Natural killer cell (primary cell): ENCODE measurements around the gene OR13C4. TPM values are rescaled to one million over a fixed set of nuclear protein-coding genes. Genes with fewer than 3 reads are reported as not detected.

Experiments used
- ATAC-seq, 3 donors: fragments of 150-1000 bp in 2 of 3; fragments of 200-7000 bp in 1 of 3; cut with Tn5 transposase; 1 replicate in 1 of 3; 2 replicates in 2 of 3; pipeline ENCODE4 v1.10.0; 2021; ENCODE audit warnings: mild to moderate bottlenecking in 2 of 3, moderate library complexity in 2 of 3
- DNase-seq, 2 donors: peaks; one replicate each; pipeline versions ENCODE4 v3.0.0 to v3.0.0-alpha.2; 2013 to 2021; ENCODE audit warnings: mixed read lengths in 1 of 2
- H3K27ac ChIP-seq: one replicate; pipeline ENCODE4 v1.5.1; 2013; ENCODE audit warnings: mild to moderate bottlenecking, low read length
- H3K27me3 ChIP-seq: one replicate; pipeline ENCODE4 v1.6.1; 2013; ENCODE audit warnings: low read length; ENCODE audit not compliant: control insufficient read depth, insufficient read depth
- H3K36me3 ChIP-seq: one replicate; pipeline ENCODE4 v1.6.1; 2013; ENCODE audit warnings: low read length; ENCODE audit not compliant: control insufficient read depth, insufficient read depth
- H3K4me1 ChIP-seq: one replicate; pipeline ENCODE4 v1.6.1; 2013; ENCODE audit warnings: low read length; ENCODE audit not compliant: control insufficient read depth, insufficient read depth
- H3K4me3 ChIP-seq: one replicate; pipeline ENCODE4 v1.5.1; 2013; ENCODE audit warnings: low read length
- H3K9me3 ChIP-seq: one replicate; pipeline ENCODE4 v1.6.1; 2013; ENCODE audit warnings: low read length; ENCODE audit not compliant: control insufficient read depth, insufficient read depth
- H3K27ac Mint-ChIP-seq, 2 donors: one replicate each; pipeline ENCODE4 v1.8.0; 2022; ENCODE audit warnings: mild to moderate bottlenecking in 2 of 2, mixed read lengths in 2 of 2, moderate library complexity in 1 of 2
- H3K27me3 Mint-ChIP-seq, 2 donors: one replicate each; pipeline ENCODE4 v1.8.0; 2022; ENCODE audit warnings: low read depth in 2 of 2, mixed read lengths in 2 of 2
- H3K36me3 Mint-ChIP-seq: one replicate; pipeline ENCODE4 v1.8.0; 2022; ENCODE audit warnings: mixed read lengths
- H3K4me1 Mint-ChIP-seq, 2 donors: one replicate each; pipeline ENCODE4 v1.8.0; 2022; ENCODE audit warnings: mixed read lengths in 2 of 2
- H3K4me3 Mint-ChIP-seq: one replicate; pipeline ENCODE4 v1.8.0; 2022; ENCODE audit warnings: mild to moderate bottlenecking, moderate library complexity, mixed read lengths
- H3K9me3 Mint-ChIP-seq, 2 donors: one replicate each; pipeline ENCODE4 v1.8.0; 2022; ENCODE audit warnings: mixed read lengths in 2 of 2
- CTCF ChIP-seq: fragments of 200-600 bp; IDR thresholded peaks from one replicate; pipeline ENCODE4 v1.8.0; 2022; ENCODE audit warnings: antibody characterized with exemption
- WGBS: methylation state at CpG from one replicate; pipeline ENCODE4 v1.1.7; 2013; ENCODE audit warnings: missing lambda C conversion rate; ENCODE audit not compliant: insufficient coverage; 5-methylcytosine and 5-hydroxymethylcytosine counted together
- intact Hi-C: fragments of 100-400 bp; cut with micrococcal nuclease; formaldehyde crosslinking; loops from one replicate; pipeline ENCODE4 v1.14.2; 2022
- total RNA-seq, 4 donors: library from RNA; stranded (reverse); fragments of 120-200 nt in 1 of 4; gene quantifications; one replicate each; pipeline versions ENCODE4 v1.2.3 to v1.2.4, GENCODE V29; 2013 to 2022

OR13C4 gene
- total RNA-seq, 3 donors from 2014 or later (not counting 1 experiment from before 2014, with no cell fraction given), result not detected

- Mint-ChIP-seq H3K9me3 (peaks cover 5 to 10% of the 10 kb centered on the region in 2 donors), H3K4me1 (no peaks in the 10 kb centered on the region), H3K36me3 (no peaks in the 10 kb centered on the region), H3K27ac (no peak overlapping the region), H3K4me3 (no peak overlapping the region), H3K27me3 (no peaks in the 10 kb centered on the region)
- Histone ChIP-seq H3K9me3 (no peaks in the 10 kb centered on the region), H3K4me3 (no peak overlapping the region), H3K36me3 (no peaks in the 10 kb centered on the region), H3K27ac (no peak overlapping the region), H3K4me1 (no peaks in the 10 kb centered on the region), H3K27me3 (no peaks in the 10 kb centered on the region)
- intact Hi-C loops, result no loop called here
- DNase-seq (no peak), ATAC-seq (no peak)
- TF ChIP-seq CTCF, result no peak
- WGBS, result 74% methylated on average over 5 of the region's 5 CpGs
Observed at GRCh38 chr9:104514901-104515300, 12.1 kb downstream of the OR13C4 start.

DNA sequence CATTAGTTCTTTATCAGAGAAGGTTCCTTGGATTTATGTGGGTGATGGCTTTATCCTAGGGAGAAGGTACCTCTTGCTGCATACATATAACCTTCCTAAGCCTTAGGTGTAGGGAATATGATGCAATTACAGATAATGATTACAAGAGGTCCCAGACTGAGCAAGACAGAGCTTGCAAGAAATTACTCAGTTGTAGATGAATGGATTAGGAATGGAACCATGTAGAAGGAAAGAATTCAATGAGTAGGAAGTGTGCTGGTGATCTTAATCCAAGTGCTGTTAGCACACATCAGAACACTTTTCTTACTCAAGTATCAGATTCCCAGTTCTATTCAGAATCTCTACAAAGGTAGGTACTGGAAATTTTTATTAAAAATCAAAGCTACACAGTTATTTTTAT lies 20.4 kb downstream of the OR13C4 start:
- intact Hi-C loops, result no loop called here
- no peaks in the 10 kb centered on the region for H3K4me1 Mint-ChIP-seq
- H3K9me3 Mint-ChIP-seq, result peaks cover 2 to 9% of the 10 kb centered on the region in 2 donors
- H3K4me1 ChIP-seq, result no peaks in the 10 kb centered on the region
- no peak overlapping the region for H3K4me3 Mint-ChIP-seq
- no peaks in the 10 kb centered on the region for H3K27me3 ChIP-seq
- H3K36me3 ChIP-seq, result no peaks in the 10 kb centered on the region
- H3K27ac Mint-ChIP-seq, result no peak overlapping the region
- ATAC-seq (no peak), DNase-seq (no peak)
- H3K27me3 Mint-ChIP-seq, result no peaks in the 10 kb centered on the region
- H3K36me3 Mint-ChIP-seq, result no peaks in the 10 kb centered on the region
- no peaks in the 10 kb centered on the region for H3K9me3 ChIP-seq
- no peak for TF ChIP-seq CTCF
- H3K4me3 ChIP-seq, result no peak overlapping the region
- no peak overlapping the region for H3K27ac ChIP-seq

DNA sequence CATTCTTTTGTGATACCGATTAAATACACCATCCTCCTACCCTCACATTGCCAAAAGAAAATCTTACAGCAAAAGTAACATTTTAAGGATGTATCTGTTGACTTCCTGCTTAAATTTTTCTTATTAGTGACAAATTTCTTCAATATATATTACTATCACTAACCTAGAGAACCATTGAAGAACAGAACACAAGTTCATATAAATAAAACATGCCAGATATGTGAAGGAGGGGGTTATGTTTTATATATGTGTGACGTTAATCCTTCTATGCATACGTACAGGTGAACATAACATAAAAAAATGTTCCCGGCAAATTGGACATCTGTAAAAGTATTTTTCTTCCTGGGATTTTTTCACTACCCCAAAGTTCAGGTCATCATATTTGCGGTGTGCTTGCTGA lies 23.0 kb downstream of the OR13C4 start, which contains the start of gene OR13F1:
Gene OR13F1, plus strand, starts transcription at position 301 of the 400 bp plus-strand sequence. Its CDS starts 0 bp downstream, at position 301.
- Histone ChIP-seq H3K9me3 (no peaks in the 10 kb centered on the region), H3K36me3 (no peaks in the 10 kb centered on the region), H3K27me3 (no peaks in the 10 kb centered on the region), H3K27ac (no peak within 1 kb of the TSS), H3K4me3 (no peak within 1 kb of the TSS), H3K4me1 (no peaks in the 10 kb centered on the region)
- no peak for ATAC-seq
- no peak for TF ChIP-seq CTCF
- intact Hi-C loops, result no loop called here
- H3K27ac Mint-ChIP-seq, result no peak within 1 kb of the TSS
- 90% methylated on average over 4 of the region's 5 CpGs for WGBS
- DNase-seq, result no peak
- peaks cover 2 to 4% of the 10 kb centered on the region in 2 donors for H3K9me3 Mint-ChIP-seq
- H3K36me3 Mint-ChIP-seq, result no peaks in the 10 kb centered on the region
- H3K4me1 Mint-ChIP-seq, result no peaks in the 10 kb centered on the region
- no peaks in the 10 kb centered on the region for H3K27me3 Mint-ChIP-seq
- H3K4me3 Mint-ChIP-seq, result no peak within 1 kb of the TSS

DNA sequence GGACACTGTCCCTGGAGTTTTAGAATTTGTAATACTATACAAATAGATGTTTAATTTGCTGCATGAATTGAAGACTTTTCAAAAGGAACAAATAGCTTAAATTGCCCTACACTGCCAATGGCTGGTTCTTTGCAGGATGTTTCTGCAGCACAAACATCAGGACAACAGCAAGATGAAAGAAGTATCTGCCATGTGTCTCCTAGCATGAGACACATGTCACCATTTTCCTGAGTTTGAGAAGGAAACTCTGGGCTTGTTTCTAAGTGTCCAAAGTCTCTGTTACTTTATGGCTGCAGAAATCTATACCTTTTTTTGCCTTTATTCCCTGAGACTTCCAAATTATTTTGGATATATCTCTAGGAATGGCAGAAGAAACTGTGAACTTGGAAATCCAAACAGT lies 23.6 kb downstream of the OR13C4 start:
- DNase-seq (no peak), ATAC-seq (no peak)
- no peaks in the 10 kb centered on the region for H3K36me3 ChIP-seq
- TF ChIP-seq CTCF, result no peak
- no peaks in the 10 kb centered on the region for H3K36me3 Mint-ChIP-seq
- H3K9me3 Mint-ChIP-seq, result peaks cover 2 to 4% of the 10 kb centered on the region in 2 donors
- intact Hi-C loops, result no loop called here
- no peaks in the 10 kb centered on the region for H3K27me3 Mint-ChIP-seq
- no peaks in the 10 kb centered on the region for H3K27me3 ChIP-seq
- no peak overlapping the region for H3K27ac Mint-ChIP-seq
- no peak overlapping the region for H3K4me3 Mint-ChIP-seq
- no peak overlapping the region for H3K4me3 ChIP-seq
- H3K27ac ChIP-seq, result no peak overlapping the region
- H3K4me1 ChIP-seq, result no peaks in the 10 kb centered on the region
- no peaks in the 10 kb centered on the region for H3K9me3 ChIP-seq
- H3K4me1 Mint-ChIP-seq, result no peaks in the 10 kb centered on the region
